ENCODE data around the gene RRP36.

- TF ChIP-seq EZH2 (IDR thresholded peaks at IDR 0.05; ENCODE audit: borderline replicate concordance): no peak
- TF ChIP-seq, protein P1, sequence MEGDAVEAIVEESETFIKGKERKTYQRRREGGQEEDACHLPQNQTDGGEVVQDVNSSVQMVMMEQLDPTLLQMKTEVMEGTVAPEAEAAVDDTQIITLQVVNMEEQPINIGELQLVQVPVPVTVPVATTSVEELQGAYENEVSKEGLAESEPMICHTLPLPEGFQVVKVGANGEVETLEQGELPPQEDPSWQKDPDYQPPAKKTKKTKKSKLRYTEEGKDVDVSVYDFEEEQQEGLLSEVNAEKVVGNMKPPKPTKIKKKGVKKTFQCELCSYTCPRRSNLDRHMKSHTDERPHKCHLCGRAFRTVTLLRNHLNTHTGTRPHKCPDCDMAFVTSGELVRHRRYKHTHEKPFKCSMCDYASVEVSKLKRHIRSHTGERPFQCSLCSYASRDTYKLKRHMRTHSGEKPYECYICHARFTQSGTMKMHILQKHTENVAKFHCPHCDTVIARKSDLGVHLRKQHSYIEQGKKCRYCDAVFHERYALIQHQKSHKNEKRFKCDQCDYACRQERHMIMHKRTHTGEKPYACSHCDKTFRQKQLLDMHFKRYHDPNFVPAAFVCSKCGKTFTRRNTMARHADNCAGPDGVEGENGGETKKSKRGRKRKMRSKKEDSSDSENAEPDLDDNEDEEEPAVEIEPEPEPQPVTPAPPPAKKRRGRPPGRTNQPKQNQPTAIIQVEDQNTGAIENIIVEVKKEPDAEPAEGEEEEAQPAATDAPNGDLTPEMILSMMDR (IDR thresholded peaks at IDR 0.05; ENCODE audit: poor library complexity): no peak
These were observed 39.6 kb downstream of the RRP36 start for GRCh38 chr6:43060755-43061633.

Measured in hepatocyte (in vitro differentiated cells).